ENCODE data around the gene GADL1.

DNA sequence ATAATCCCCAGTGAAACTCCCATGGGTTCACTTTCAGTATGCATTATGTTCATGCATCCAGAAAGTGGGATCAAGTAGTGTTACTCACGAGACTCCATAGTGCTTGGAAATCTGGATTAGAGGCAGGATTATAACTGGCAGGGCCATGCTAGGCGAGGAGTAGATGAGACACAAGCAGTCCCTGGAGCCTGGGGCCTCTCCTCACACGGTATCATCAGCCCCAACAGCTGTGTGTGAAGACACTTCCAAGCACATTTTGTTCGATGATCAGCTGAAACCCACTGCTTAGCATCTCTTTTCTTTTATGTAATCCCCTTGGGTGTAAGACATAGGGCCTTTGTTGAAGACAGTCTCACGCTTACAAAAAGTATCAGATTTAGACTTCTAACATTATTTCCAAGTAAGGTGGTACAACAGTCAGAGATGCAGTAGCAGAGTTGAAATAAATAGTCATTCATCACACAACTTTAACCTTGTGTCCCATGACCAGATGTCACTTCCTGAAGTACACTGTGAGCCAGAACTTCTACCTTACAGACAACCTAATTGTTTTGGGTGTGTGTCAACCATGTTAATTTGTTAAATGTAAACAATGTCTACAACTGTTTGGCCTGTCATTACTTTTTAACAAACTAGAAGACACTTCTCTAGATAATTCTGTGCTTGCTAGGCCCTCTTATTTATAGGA, 116.9 kb downstream of the GADL1 start:
- TF ChIP-seq, protein P1, sequence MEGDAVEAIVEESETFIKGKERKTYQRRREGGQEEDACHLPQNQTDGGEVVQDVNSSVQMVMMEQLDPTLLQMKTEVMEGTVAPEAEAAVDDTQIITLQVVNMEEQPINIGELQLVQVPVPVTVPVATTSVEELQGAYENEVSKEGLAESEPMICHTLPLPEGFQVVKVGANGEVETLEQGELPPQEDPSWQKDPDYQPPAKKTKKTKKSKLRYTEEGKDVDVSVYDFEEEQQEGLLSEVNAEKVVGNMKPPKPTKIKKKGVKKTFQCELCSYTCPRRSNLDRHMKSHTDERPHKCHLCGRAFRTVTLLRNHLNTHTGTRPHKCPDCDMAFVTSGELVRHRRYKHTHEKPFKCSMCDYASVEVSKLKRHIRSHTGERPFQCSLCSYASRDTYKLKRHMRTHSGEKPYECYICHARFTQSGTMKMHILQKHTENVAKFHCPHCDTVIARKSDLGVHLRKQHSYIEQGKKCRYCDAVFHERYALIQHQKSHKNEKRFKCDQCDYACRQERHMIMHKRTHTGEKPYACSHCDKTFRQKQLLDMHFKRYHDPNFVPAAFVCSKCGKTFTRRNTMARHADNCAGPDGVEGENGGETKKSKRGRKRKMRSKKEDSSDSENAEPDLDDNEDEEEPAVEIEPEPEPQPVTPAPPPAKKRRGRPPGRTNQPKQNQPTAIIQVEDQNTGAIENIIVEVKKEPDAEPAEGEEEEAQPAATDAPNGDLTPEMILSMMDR (IDR thresholded peaks at IDR 0.05 in 2 of 3, conservative IDR thresholded peaks at IDR 0.05 in 1 of 3; ENCODE audit: borderline replicate concordance in 1 of 3, insufficient read depth in 1 of 3, low read depth in 2 of 3, low read length in 2 of 3): no peak
- TF ChIP-seq POLR2A (IDR thresholded peaks at IDR 0.05; ENCODE audit: borderline replicate concordance, extremely low read depth, insufficient read depth, insufficient read length) (no peak), POLR2AphosphoS5 (IDR thresholded peaks at IDR 0.05; ENCODE audit: low read depth, low read length) (no peak), CBX3 (IDR thresholded peaks at IDR 0.05; ENCODE audit: low read depth) (no peak), EZH2 (IDR thresholded peaks at IDR 0.05) (no peak), EGR1 (IDR thresholded peaks at IDR 0.05; ENCODE audit: low read depth) (no peak)
- TF ChIP-seq, protein P2, sequence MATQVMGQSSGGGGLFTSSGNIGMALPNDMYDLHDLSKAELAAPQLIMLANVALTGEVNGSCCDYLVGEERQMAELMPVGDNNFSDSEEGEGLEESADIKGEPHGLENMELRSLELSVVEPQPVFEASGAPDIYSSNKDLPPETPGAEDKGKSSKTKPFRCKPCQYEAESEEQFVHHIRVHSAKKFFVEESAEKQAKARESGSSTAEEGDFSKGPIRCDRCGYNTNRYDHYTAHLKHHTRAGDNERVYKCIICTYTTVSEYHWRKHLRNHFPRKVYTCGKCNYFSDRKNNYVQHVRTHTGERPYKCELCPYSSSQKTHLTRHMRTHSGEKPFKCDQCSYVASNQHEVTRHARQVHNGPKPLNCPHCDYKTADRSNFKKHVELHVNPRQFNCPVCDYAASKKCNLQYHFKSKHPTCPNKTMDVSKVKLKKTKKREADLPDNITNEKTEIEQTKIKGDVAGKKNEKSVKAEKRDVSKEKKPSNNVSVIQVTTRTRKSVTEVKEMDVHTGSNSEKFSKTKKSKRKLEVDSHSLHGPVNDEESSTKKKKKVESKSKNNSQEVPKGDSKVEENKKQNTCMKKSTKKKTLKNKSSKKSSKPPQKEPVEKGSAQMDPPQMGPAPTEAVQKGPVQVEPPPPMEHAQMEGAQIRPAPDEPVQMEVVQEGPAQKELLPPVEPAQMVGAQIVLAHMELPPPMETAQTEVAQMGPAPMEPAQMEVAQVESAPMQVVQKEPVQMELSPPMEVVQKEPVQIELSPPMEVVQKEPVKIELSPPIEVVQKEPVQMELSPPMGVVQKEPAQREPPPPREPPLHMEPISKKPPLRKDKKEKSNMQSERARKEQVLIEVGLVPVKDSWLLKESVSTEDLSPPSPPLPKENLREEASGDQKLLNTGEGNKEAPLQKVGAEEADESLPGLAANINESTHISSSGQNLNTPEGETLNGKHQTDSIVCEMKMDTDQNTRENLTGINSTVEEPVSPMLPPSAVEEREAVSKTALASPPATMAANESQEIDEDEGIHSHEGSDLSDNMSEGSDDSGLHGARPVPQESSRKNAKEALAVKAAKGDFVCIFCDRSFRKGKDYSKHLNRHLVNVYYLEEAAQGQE (IDR thresholded peaks at IDR 0.05; ENCODE audit: low read depth): no peak
